ENCODE data around the gene CDHR4.
"Not testable (repeated sequence)": the region's sequence is repeated elsewhere in the genome, so short reads cannot be mapped to it uniquely, and the experiment has no call there.

Gene CDHR4

GRCh38 chr3:49780080-49780974 is 19.3 kb downstream of the CDHR4 start:
- no peak for TF ChIP-seq CTCF (IDR thresholded peaks at IDR 0.05)
- H3K4me1 ChIP-seq: peaks cover 0 to 59% (median 36%) of the 10 kb centered on the region in 4 donors
- no peak overlapping the region for H3K27ac ChIP-seq
- H3K4me3 ChIP-seq: no peak overlapping the region
- peaks cover 6 to 52% (median 30%) of the 10 kb centered on the region in 3 donors for H3K36me3 ChIP-seq
- no peaks in the 10 kb centered on the region for H3K9me3 ChIP-seq
- intact Hi-C loops (cut with DNase I; ENCODE audit: low total_unique reads): loop anchor here (10.0 kb wide), 1 partner anchor 56 kb away; the partner anchor contains the start of gene GMPPB
- DNase-seq: no peak
- no peaks in the 10 kb centered on the region for H3K27me3 ChIP-seq

- H3K27ac ChIP-seq: no peak overlapping the region
- H3K4me3 ChIP-seq: no peak overlapping the region
- peaks cover 6 to 56% (median 30%) of the 10 kb centered on the region in 3 donors for H3K36me3 ChIP-seq
- no peak for DNase-seq
- H3K27me3 ChIP-seq: no peaks in the 10 kb centered on the region
- intact Hi-C loops (cut with DNase I; ENCODE audit: low total_unique reads): loop anchor here (10.0 kb wide), 1 partner anchor 55 kb away; the partner anchor contains the start of gene GMPPB
- peaks cover 0 to 58% (median 32%) of the 10 kb centered on the region in 4 donors for H3K4me1 ChIP-seq
- no peaks in the 10 kb centered on the region for H3K9me3 ChIP-seq
- no peak for TF ChIP-seq CTCF (IDR thresholded peaks at IDR 0.05)
Observed at GRCh38 chr3:49779358-49780079, 20.2 kb downstream of the CDHR4 start.

GRCh38 chr3:49776101-49776500 is 23.6 kb downstream of the CDHR4 start:
- intact Hi-C loops (cut with DNase I; ENCODE audit: low total_unique reads); H3K27ac ChIP-seq; H3K9me3 ChIP-seq; DNase-seq; H3K4me3 ChIP-seq; H3K27me3 ChIP-seq: not testable (repeated sequence)
- Histone ChIP-seq H3K36me3 (peaks cover 1 to 34% (median 15%) of the 10 kb centered on the region in 3 donors), H3K4me1 (peaks cover 0 to 34% (median 15%) of the 10 kb centered on the region in 4 donors)

- no peak for DNase-seq
- Histone ChIP-seq H3K36me3 (peaks cover 0 to 28% (median 13%) of the 10 kb centered on the region in 3 donors), H3K4me3 (no peak overlapping the region), H3K9me3 (no peaks in the 10 kb centered on the region), H3K4me1 (peaks cover 0 to 31% (median 12%) of the 10 kb centered on the region in 4 donors), H3K27me3 (no peaks in the 10 kb centered on the region), H3K27ac (no peak overlapping the region)
- intact Hi-C loops (cut with DNase I; ENCODE audit: low total_unique reads): no loop called here
- TF ChIP-seq CTCF (IDR thresholded peaks at IDR 0.05): no peak
Observed at GRCh38 chr3:49775538-49775937, 24.1 kb downstream of the CDHR4 start.

GRCh38 chr3:49772703-49773102 is 27.0 kb downstream of the CDHR4 start:
- Histone ChIP-seq H3K4me1 (peaks cover 0 to 27% (median 11%) of the 10 kb centered on the region in 4 donors), H3K36me3 (peaks cover 0 to 26% (median 11%) of the 10 kb centered on the region in 3 donors), H3K9me3 (no peaks in the 10 kb centered on the region), H3K27ac (no peak overlapping the region), H3K27me3 (no peaks in the 10 kb centered on the region), H3K4me3 (no peak overlapping the region)
- no peak for DNase-seq
- no peak for TF ChIP-seq CTCF (IDR thresholded peaks at IDR 0.05)
- intact Hi-C loops (cut with DNase I; ENCODE audit: low total_unique reads): no loop called here

Data from tibial artery (tissue), 4 donors.